ENCODE measurements around the gene CTDSPL. TPM values are rescaled to one million over a fixed set of nuclear protein-coding genes. Genes with fewer than 3 reads are reported as not detected.

CTDSPL gene
- total and polyA plus RNA-seq, 2 experiments from 2014 or later, result 29.2 to 33.7 TPM

- no peak overlapping the region for H3K4me3 ChIP-seq
- H3K36me3 ChIP-seq (replicated peaks; ENCODE audit: insufficient read depth, low read depth), result no peaks in the 10 kb centered on the region
- H3K27me3 ChIP-seq, result no peaks in the 10 kb centered on the region
- H3K79me2 ChIP-seq, result no peaks in the 10 kb centered on the region
- no peaks in the 10 kb centered on the region for H3K9me3 ChIP-seq (ENCODE audit: low read depth)
- H2AFZ ChIP-seq, result no peak overlapping the region
- H4K20me1 ChIP-seq (ENCODE audit: insufficient read depth, poor library complexity, severe bottlenecking), result no peaks in the 10 kb centered on the region
- no peak overlapping the region for H3K27ac ChIP-seq
- H3K9me2 ChIP-seq (replicated peaks; ENCODE audit: insufficient read depth), result no peaks in the 10 kb centered on the region
- WGBS (ENCODE audit: low lambda C conversion rate, missing lambda C conversion rate), result 46% methylated on average over 1 of the region's 1 CpG
- no peak overlapping the region for H3K4me2 ChIP-seq
- H3K4me1 ChIP-seq (ENCODE audit: insufficient read depth), result no peaks in the 10 kb centered on the region
- TF ChIP-seq, protein P1, sequence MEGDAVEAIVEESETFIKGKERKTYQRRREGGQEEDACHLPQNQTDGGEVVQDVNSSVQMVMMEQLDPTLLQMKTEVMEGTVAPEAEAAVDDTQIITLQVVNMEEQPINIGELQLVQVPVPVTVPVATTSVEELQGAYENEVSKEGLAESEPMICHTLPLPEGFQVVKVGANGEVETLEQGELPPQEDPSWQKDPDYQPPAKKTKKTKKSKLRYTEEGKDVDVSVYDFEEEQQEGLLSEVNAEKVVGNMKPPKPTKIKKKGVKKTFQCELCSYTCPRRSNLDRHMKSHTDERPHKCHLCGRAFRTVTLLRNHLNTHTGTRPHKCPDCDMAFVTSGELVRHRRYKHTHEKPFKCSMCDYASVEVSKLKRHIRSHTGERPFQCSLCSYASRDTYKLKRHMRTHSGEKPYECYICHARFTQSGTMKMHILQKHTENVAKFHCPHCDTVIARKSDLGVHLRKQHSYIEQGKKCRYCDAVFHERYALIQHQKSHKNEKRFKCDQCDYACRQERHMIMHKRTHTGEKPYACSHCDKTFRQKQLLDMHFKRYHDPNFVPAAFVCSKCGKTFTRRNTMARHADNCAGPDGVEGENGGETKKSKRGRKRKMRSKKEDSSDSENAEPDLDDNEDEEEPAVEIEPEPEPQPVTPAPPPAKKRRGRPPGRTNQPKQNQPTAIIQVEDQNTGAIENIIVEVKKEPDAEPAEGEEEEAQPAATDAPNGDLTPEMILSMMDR (IDR thresholded peaks at IDR 0.05; ENCODE audit: poor library complexity), result no peak
- TF ChIP-seq EZH2phosphoT487 (IDR thresholded peaks at IDR 0.05; ENCODE audit: low read depth, severe bottlenecking, unreplicated experiment), result no peak
- no peak for TF ChIP-seq EZH2 (IDR thresholded peaks at IDR 0.05; ENCODE audit: borderline replicate concordance)
- DNase-seq (ENCODE audit: low spot score), result no peak
Measured at GRCh38 chr3:37824954-37825328, 36.7 kb upstream of the CTDSPL start.

DNA sequence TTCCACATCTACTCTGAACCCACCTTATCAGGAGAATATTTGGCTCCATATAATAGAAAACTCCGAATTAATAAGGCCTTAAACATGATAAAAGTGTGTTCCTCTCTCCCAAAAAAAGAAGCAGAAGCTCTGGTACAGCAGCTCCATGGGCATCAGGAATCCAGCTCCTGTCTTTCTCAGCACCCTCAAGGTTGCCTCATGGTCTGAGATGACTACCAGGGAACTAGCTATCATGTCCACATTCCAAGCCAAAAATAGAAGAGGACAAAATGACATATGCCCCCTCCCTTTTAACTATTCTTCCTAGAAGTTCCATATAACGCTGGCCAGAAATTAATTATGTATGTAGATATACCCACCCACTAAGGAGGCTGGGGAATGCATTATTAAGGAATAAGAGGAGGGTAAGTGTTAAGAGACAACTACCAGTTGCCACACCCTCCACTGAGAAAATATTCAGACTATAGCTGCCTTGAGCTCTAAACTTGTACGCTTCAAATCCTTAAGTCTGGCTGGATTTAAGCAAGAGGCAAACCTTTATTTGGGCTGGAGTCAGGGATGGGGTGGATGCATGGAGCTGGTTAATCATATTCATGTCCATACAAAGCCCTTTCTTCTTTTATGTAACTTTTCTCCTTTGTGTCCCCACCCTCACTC, 35.8 kb upstream of the CTDSPL start:
- Histone ChIP-seq H3K27me3 (no peaks in the 10 kb centered on the region), H2AFZ (no peak overlapping the region), H3K4me3 (no peak overlapping the region), H3K36me3 (replicated peaks; ENCODE audit: insufficient read depth, low read depth) (no peaks in the 10 kb centered on the region), H3K27ac (no peak overlapping the region), H3K9me2 (replicated peaks; ENCODE audit: insufficient read depth) (no peaks in the 10 kb centered on the region), H4K20me1 (ENCODE audit: insufficient read depth, poor library complexity, severe bottlenecking) (no peaks in the 10 kb centered on the region), H3K79me2 (no peaks in the 10 kb centered on the region), H3K4me2 (no peak overlapping the region), H3K9me3 (ENCODE audit: low read depth) (no peaks in the 10 kb centered on the region), H3K4me1 (ENCODE audit: insufficient read depth) (no peaks in the 10 kb centered on the region)
- no peak for TF ChIP-seq EZH2phosphoT487 (IDR thresholded peaks at IDR 0.05; ENCODE audit: low read depth, severe bottlenecking, unreplicated experiment)
- no peak for TF ChIP-seq EZH2 (IDR thresholded peaks at IDR 0.05; ENCODE audit: borderline replicate concordance)
- TF ChIP-seq, protein P1 (IDR thresholded peaks at IDR 0.05; ENCODE audit: poor library complexity), result no peak
- DNase-seq (ENCODE audit: low spot score), result no peak
- WGBS (ENCODE audit: low lambda C conversion rate, missing lambda C conversion rate), result 80% methylated on average over 3 of the region's 3 CpGs

GRCh38 chr3:37826502-37826901, 35.2 kb upstream of the CTDSPL start:
- WGBS (ENCODE audit: low lambda C conversion rate, missing lambda C conversion rate), result 60% methylated on average over 2 of the region's 2 CpGs
- TF ChIP-seq EZH2 (IDR thresholded peaks at IDR 0.05; ENCODE audit: borderline replicate concordance), result no peak
- TF ChIP-seq, protein P1 (IDR thresholded peaks at IDR 0.05; ENCODE audit: poor library complexity), result no peak
- TF ChIP-seq EZH2phosphoT487 (IDR thresholded peaks at IDR 0.05; ENCODE audit: low read depth, severe bottlenecking, unreplicated experiment), result no peak

More at GRCh38 chr3:37826502-37826901, 35.2 kb upstream of the CTDSPL start:
- no peak overlapping the region for H3K4me3 ChIP-seq
- no peaks in the 10 kb centered on the region for H3K79me2 ChIP-seq
- no peaks in the 10 kb centered on the region for H3K36me3 ChIP-seq (replicated peaks; ENCODE audit: insufficient read depth, low read depth)
- no peaks in the 10 kb centered on the region for H3K9me2 ChIP-seq (replicated peaks; ENCODE audit: insufficient read depth)
- no peaks in the 10 kb centered on the region for H3K27me3 ChIP-seq
- no peak for DNase-seq (ENCODE audit: low spot score)
- H2AFZ ChIP-seq, result no peak overlapping the region
- H3K4me2 ChIP-seq, result no peak overlapping the region
- no peaks in the 10 kb centered on the region for H4K20me1 ChIP-seq (ENCODE audit: insufficient read depth, poor library complexity, severe bottlenecking)
- H3K4me1 ChIP-seq (ENCODE audit: insufficient read depth), result no peaks in the 10 kb centered on the region
- no peak overlapping the region for H3K27ac ChIP-seq
- H3K9me3 ChIP-seq (ENCODE audit: low read depth), result no peaks in the 10 kb centered on the region
